Neural crest cell (in vitro differentiated cells): ENCODE data around the gene SCTR. TPM values are rescaled to one million over a fixed set of nuclear protein-coding genes. Genes with fewer than 3 reads are reported as not detected.

Experiments
- DNase-seq: peaks from one replicate; pipeline ENCODE4 v3.0.0; 2021; ENCODE audit warnings: low read depth, mixed read lengths, low spot score
- H3K27ac Mint-ChIP-seq: one replicate; pipeline ENCODE4 v1.8.0; 2021; ENCODE audit warnings: mild to moderate bottlenecking, mixed read lengths; ENCODE audit not compliant: unreplicated experiment
- H3K27me3 Mint-ChIP-seq: 2 replicates; pipeline ENCODE4 v1.8.0; 2021; ENCODE audit warnings: low read depth, mild to moderate bottlenecking, mixed read lengths
- H3K36me3 Mint-ChIP-seq: 2 replicates; pipeline ENCODE4 v1.8.0; 2021; ENCODE audit warnings: low read depth, mild to moderate bottlenecking, mixed read lengths
- H3K4me1 Mint-ChIP-seq: 2 replicates; pipeline ENCODE4 v1.8.0; 2021; ENCODE audit warnings: mixed read lengths
- H3K4me3 Mint-ChIP-seq: one replicate; pipeline ENCODE4 v1.8.0; 2021; ENCODE audit warnings: mild to moderate bottlenecking, mixed read lengths
- H3K9me3 Mint-ChIP-seq: 2 replicates; pipeline ENCODE4 v1.8.0; 2021; ENCODE audit warnings: mixed read lengths
- CTCF ChIP-seq: fragments of 200-600 bp; sonication (generic); conservative IDR thresholded peaks from 2 replicates; pipeline ENCODE4 v1.5.0; 2021; ENCODE audit warnings: antibody characterized with exemption, mild to moderate bottlenecking
- total RNA-seq: library from RNA; stranded (reverse); gene quantifications from 2 replicates; pipeline ENCODE4 v1.2.1, GENCODE V29; 2021

The SCTR gene
- total RNA-seq, 1 donor from 2014 or later, result not detected

GRCh38 chr2:119518401-119519056, 5.8 kb downstream of the SCTR start:
- Mint-ChIP-seq H3K27me3 (peaks cover 71% of the 10 kb centered on the region), H3K9me3 (peaks cover 9% of the 10 kb centered on the region), H3K27ac (no peak overlapping the region), H3K36me3 (peaks cover 3% of the 10 kb centered on the region), H3K4me3 (no peak overlapping the region), H3K4me1 (peaks cover 1% of the 10 kb centered on the region)
- TF ChIP-seq CTCF, result no peak
- DNase-seq, result no peak

GRCh38 chr2:119517433-119517832, 6.8 kb downstream of the SCTR start:
- peak; percentile 60 for DNase-seq
- no peak overlapping the region for H3K27ac Mint-ChIP-seq
- H3K4me3 Mint-ChIP-seq, result no peak overlapping the region
- peaks cover 3% of the 10 kb centered on the region for H3K36me3 Mint-ChIP-seq
- H3K27me3 Mint-ChIP-seq, result peaks cover 64% of the 10 kb centered on the region
- TF ChIP-seq CTCF, result peak; percentile 70
- no peaks in the 10 kb centered on the region for H3K4me1 Mint-ChIP-seq
- H3K9me3 Mint-ChIP-seq, result peaks cover 9% of the 10 kb centered on the region

- no peak for DNase-seq
- Mint-ChIP-seq H3K9me3 (peaks cover 9% of the 10 kb centered on the region), H3K4me3 (no peak overlapping the region), H3K27ac (no peak overlapping the region), H3K27me3 (peaks cover 59% of the 10 kb centered on the region), H3K4me1 (no peaks in the 10 kb centered on the region), H3K36me3 (peaks cover 3% of the 10 kb centered on the region)
- no peak for TF ChIP-seq CTCF
Observed at GRCh38 chr2:119516121-119516520, 8.2 kb downstream of the SCTR start.

GRCh38 chr2:119513832-119514231, 10.5 kb downstream of the SCTR start:
- no peak for TF ChIP-seq CTCF
- H3K27ac Mint-ChIP-seq, result no peak overlapping the region
- H3K9me3 Mint-ChIP-seq, result peaks cover 9% of the 10 kb centered on the region
- DNase-seq, result no peak
- H3K27me3 Mint-ChIP-seq, result peaks cover 59% of the 10 kb centered on the region
- no peak overlapping the region for H3K4me3 Mint-ChIP-seq
- no peaks in the 10 kb centered on the region for H3K4me1 Mint-ChIP-seq
- peaks cover 3% of the 10 kb centered on the region for H3K36me3 Mint-ChIP-seq

- Mint-ChIP-seq H3K4me3 (no peak overlapping the region), H3K27ac (no peak overlapping the region), H3K36me3 (peaks cover under 1% of the 10 kb centered on the region), H3K27me3 (peaks cover 52% of the 10 kb centered on the region), H3K4me1 (no peaks in the 10 kb centered on the region), H3K9me3 (peaks cover 7% of the 10 kb centered on the region)
- TF ChIP-seq CTCF, result no peak
- no peak for DNase-seq
Observed at GRCh38 chr2:119512946-119513345, 11.3 kb downstream of the SCTR start.
